Stimulated activated naive B cell treated with anti-CD40 and anti-IgM and Interleukin-4, amounts not matched to agents 10 μg/mL and 1 μg/mL and 100 μg/mL, for 72 hours (primary cell): ENCODE measurements around the gene LHFPL2.
"Not testable (repeated sequence)": the region's sequence is repeated elsewhere in the genome, so short reads cannot be mapped to it uniquely, and the experiment has no call there.

Source experiments
- ATAC-seq, 2 donors: fragments of 150-1000 bp; cut with Tn5 transposase; replicated peaks; 2 replicates each; pipeline ENCODE4 v1.10.0; 2021; ENCODE audit warnings: moderate library complexity in 1 of 2
- DNase-seq: peaks from one replicate; pipeline ENCODE4 v3.0.0; 2021
- H3K27ac Mint-ChIP-seq: one replicate; pipeline ENCODE4 v1.8.0; 2022; ENCODE audit warnings: mild to moderate bottlenecking, mixed read lengths
- H3K27me3 Mint-ChIP-seq, 2 donors: one replicate each; pipeline ENCODE4 v1.8.0; 2022; ENCODE audit warnings: mixed read lengths in 2 of 2
- H3K36me3 Mint-ChIP-seq, 2 donors: one replicate each; pipeline ENCODE4 v1.8.0; 2022; ENCODE audit warnings: mixed read lengths in 2 of 2, mild to moderate bottlenecking in 1 of 2
- H3K4me1 Mint-ChIP-seq, 2 donors: one replicate each; pipeline ENCODE4 v1.8.0; 2022; ENCODE audit warnings: mixed read lengths in 2 of 2, mild to moderate bottlenecking in 1 of 2
- H3K4me3 Mint-ChIP-seq, 2 donors: one replicate each; pipeline ENCODE4 v1.8.0; 2022; ENCODE audit warnings: mild to moderate bottlenecking in 2 of 2, mixed read lengths in 2 of 2, moderate library complexity in 1 of 2
- H3K9me3 Mint-ChIP-seq, 2 donors: one replicate each; pipeline ENCODE4 v1.8.0; 2022; ENCODE audit warnings: mixed read lengths in 2 of 2, mild to moderate bottlenecking in 1 of 2

LHFPL2 gene

GRCh38 chr5:78673827-78674226 lies 25.3 kb upstream of the LHFPL2 start:
- H3K9me3 Mint-ChIP-seq, ATAC-seq, H3K4me1 Mint-ChIP-seq, H3K36me3 Mint-ChIP-seq, H3K4me3 Mint-ChIP-seq, H3K27ac Mint-ChIP-seq, H3K27me3 Mint-ChIP-seq, DNase-seq: not testable (repeated sequence)

DNA sequence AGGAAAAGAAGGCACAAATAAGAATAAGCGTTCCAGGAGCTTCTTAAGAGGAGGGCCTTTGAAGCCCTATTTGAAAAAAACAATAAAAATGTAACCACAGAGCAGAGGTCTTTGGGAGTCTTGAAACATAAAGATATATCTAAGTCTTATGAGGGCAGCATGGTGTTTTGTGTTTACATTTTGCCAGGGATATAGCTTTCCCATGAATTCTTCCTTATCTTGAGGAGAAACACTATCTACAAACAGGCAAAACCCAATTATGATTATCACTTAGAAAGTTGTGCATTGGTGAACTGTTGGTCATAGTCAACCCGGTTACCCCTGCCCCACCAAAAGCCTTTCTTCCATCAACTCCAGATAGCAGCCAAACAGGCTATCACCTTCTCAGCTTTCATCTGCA lies 23.6 kb upstream of the LHFPL2 start:
- Mint-ChIP-seq H3K27ac (no peak overlapping the region), H3K4me1 (peaks cover 5 to 6% of the 10 kb centered on the region in 2 donors), H3K27me3 (no peaks in the 10 kb centered on the region), H3K9me3 (peaks cover 5 to 8% of the 10 kb centered on the region in 2 donors), H3K36me3 (no peaks in the 10 kb centered on the region), H3K4me3 (no peak overlapping the region)
- DNase-seq = no peak
- no peak for ATAC-seq

- H3K9me3 Mint-ChIP-seq = peaks cover 5 to 8% of the 10 kb centered on the region in 2 donors
- ATAC-seq = no peak
- H3K4me3 Mint-ChIP-seq = no peak overlapping the region
- DNase-seq = no peak
- H3K27ac Mint-ChIP-seq = no peak overlapping the region
- peaks cover 5 to 6% of the 10 kb centered on the region in 2 donors for H3K4me1 Mint-ChIP-seq
- no peaks in the 10 kb centered on the region for H3K36me3 Mint-ChIP-seq
- no peaks in the 10 kb centered on the region for H3K27me3 Mint-ChIP-seq
Observed at GRCh38 chr5:78671609-78672008, 23.0 kb upstream of the LHFPL2 start.

DNA sequence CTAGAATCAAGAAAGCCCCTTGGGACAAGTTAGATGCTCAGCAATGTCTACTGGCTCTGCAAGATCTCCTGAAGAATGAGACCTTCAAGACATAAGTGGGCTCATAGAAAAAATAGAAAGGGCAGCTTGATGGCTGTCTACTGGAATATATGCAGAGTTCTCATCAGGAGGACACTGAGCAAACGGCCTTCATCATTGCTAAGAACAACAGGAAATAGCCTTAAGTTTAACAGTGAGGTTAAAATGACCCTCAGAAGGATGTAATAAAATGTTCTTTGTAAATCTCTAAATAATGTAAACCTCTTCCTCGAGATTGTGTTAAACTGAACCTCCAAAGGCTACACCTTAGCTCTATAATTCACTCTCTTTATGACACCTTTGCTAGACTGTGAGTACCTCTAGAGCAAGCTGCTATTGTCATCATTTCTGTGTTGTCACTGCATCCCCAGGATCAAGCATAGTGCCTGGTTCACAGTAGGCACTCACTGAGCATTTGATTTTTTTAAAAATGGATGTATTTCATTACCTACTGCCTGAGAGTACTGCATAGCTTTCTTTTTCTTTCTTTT lies 22.2 kb upstream of the LHFPL2 start:
- Mint-ChIP-seq H3K4me3 (no peak overlapping the region), H3K27ac (no peak overlapping the region), H3K4me1 (peaks cover 5 to 6% of the 10 kb centered on the region in 2 donors), H3K27me3 (no peaks in the 10 kb centered on the region), H3K9me3 (peaks cover 5 to 8% of the 10 kb centered on the region in 2 donors), H3K36me3 (no peaks in the 10 kb centered on the region)
- ATAC-seq (no peak), DNase-seq (no peak)

DNA sequence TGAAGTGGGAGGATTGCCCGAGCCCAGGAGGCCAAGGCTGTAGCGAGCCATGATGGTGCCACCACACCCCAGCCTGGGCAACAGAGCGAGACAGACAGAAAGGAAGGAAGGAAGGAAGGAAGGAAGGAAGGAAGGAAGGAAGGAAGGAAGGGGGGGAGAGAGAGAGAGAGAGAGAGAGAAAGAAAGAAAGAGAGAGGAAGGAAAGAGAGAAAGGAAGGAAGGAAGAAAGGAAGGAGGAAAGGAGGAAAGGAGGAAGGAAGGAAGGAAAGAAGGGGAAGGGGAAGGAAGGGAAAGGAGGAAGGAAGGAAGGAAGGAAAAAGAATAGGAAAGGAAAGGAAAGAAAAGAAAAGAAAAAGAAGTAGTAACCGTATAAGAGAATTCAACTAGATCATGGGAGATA lies 20.8 kb upstream of the LHFPL2 start:
- H3K27ac Mint-ChIP-seq = peak overlapping the region; percentile 81
- ATAC-seq (no peak), DNase-seq (no peak)
- peaks cover 5 to 6% of the 10 kb centered on the region in 2 donors for H3K4me1 Mint-ChIP-seq
- H3K36me3 Mint-ChIP-seq = no peaks in the 10 kb centered on the region
- peaks cover 5 to 6% of the 10 kb centered on the region in 2 donors for H3K9me3 Mint-ChIP-seq
- H3K27me3 Mint-ChIP-seq = no peaks in the 10 kb centered on the region
- H3K4me3 Mint-ChIP-seq = no peak overlapping the region

DNA sequence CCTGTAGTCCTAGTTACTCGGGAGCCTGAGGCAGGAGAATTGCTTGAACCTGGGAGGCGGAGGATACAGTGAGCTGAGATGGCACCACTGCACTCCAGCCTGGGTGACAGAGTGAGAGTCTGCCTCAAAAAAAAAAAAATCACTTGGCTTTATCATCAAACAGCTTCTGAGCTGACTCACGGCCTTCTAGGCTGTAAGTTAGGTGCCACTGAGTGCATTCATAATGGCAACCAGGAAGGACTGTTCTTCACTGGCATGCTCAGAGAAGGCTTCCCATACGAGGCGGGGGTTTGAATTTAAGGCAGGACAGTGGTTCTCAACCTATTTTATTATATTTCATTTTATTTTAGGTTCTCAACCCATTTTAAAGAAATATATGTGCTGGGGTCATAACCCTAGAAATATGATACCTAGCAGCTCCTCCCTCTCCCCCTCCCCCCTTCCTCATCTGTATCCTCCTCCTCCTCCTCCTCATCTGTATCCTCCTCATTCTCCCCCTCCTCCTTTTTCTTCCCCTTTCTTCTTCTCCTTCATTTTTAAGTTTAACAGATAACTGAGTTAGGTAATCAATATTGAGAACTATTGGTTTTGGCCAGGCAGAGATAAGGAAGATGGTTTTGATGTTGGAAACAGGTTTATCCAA lies 19.0 kb upstream of the LHFPL2 start:
- Mint-ChIP-seq H3K27me3 (no peaks in the 10 kb centered on the region), H3K4me1 (peaks cover 5 to 6% of the 10 kb centered on the region in 2 donors), H3K4me3 (no peak overlapping the region), H3K27ac (no peak overlapping the region), H3K9me3 (peaks cover 4 to 5% of the 10 kb centered on the region in 2 donors), H3K36me3 (no peaks in the 10 kb centered on the region)
- no peak for ATAC-seq
- no peak for DNase-seq

DNA sequence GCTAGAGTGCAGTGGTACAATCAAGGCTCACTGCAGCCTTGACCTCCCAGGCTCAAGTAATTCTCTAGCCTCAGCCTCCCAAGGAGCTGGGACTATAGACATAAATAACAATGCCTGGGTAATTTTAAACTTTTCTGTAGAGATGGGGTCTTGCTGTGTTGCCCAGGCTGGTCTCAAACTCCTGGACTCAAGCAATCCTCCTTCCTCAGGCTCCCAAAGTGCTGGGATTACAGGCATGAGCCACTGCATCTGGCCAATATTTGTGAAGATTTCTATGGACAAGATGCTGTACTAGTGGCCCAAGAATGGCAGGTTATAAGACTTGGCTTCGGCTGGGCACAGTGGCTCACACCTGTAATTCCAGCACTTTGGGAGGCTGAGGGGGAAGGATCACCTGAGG lies 18.4 kb upstream of the LHFPL2 start:
- H3K27me3 Mint-ChIP-seq, H3K4me1 Mint-ChIP-seq, ATAC-seq: not testable (repeated sequence)

GRCh38 chr5:78666041-78666444 lies 17.5 kb upstream of the LHFPL2 start:
- no peak overlapping the region for H3K4me3 Mint-ChIP-seq
- DNase-seq (no peak), ATAC-seq (no peak)
- H3K4me1 Mint-ChIP-seq = peaks cover 5 to 7% of the 10 kb centered on the region in 2 donors
- H3K27me3 Mint-ChIP-seq = no peaks in the 10 kb centered on the region
- no peaks in the 10 kb centered on the region for H3K36me3 Mint-ChIP-seq
- H3K9me3 Mint-ChIP-seq = peaks cover 4 to 5% of the 10 kb centered on the region in 2 donors
- no peak overlapping the region for H3K27ac Mint-ChIP-seq

More for the DNA sequence above, 18.4 kb upstream of the LHFPL2 start:
- not testable (repeated sequence) for H3K36me3 Mint-ChIP-seq, H3K4me3 Mint-ChIP-seq, H3K9me3 Mint-ChIP-seq, DNase-seq, H3K27ac Mint-ChIP-seq

GRCh38 chr5:78665534-78665933 lies 17.0 kb upstream of the LHFPL2 start:
- Mint-ChIP-seq H3K4me3 (no peak overlapping the region), H3K27ac (no peak overlapping the region), H3K36me3 (no peaks in the 10 kb centered on the region), H3K4me1 (peaks cover 5 to 7% of the 10 kb centered on the region in 2 donors), H3K9me3 (peaks cover 4 to 5% of the 10 kb centered on the region in 2 donors), H3K27me3 (no peaks in the 10 kb centered on the region)
- no peak for DNase-seq
- ATAC-seq = no peak

GRCh38 chr5:78662323-78662722 lies 13.8 kb upstream of the LHFPL2 start:
- Mint-ChIP-seq H3K4me3 (no peak overlapping the region), H3K9me3 (no peaks in the 10 kb centered on the region), H3K36me3 (no peaks in the 10 kb centered on the region), H3K27me3 (no peaks in the 10 kb centered on the region), H3K4me1 (peaks cover 0 to 3% of the 10 kb centered on the region in 2 donors), H3K27ac (no peak overlapping the region)
- ATAC-seq (no peak), DNase-seq (no peak)

DNA sequence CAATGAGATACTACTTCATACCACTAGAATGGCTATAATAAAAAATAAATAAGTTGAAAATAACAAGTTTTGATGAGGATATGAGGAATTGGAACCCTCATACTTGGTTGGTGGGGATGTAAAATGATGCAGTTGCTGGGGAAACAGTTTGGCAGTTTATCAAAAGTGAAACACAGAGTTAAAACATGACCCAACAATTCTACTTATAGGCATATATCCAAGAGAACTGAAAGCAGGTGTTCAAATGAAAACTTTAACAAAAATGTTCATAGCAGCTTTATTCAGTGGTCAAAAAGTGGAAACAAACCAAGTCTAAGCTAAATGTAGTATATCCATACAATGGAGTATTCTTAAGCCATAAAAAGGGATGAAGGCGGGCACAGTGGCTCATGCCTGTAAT lies 13.1 kb upstream of the LHFPL2 start:
- H3K27ac Mint-ChIP-seq = no peak overlapping the region
- H3K4me1 Mint-ChIP-seq = peaks cover 0 to 3% of the 10 kb centered on the region in 2 donors
- no peaks in the 10 kb centered on the region for H3K36me3 Mint-ChIP-seq
- no peaks in the 10 kb centered on the region for H3K27me3 Mint-ChIP-seq
- DNase-seq (no peak), ATAC-seq (peak in 1 of 2 donors; percentile 61)
- no peak overlapping the region for H3K4me3 Mint-ChIP-seq
- no peaks in the 10 kb centered on the region for H3K9me3 Mint-ChIP-seq

- Mint-ChIP-seq H3K4me1 (peaks cover 0 to 3% of the 10 kb centered on the region in 2 donors), H3K9me3 (no peaks in the 10 kb centered on the region), H3K36me3 (no peaks in the 10 kb centered on the region), H3K27ac (no peak overlapping the region), H3K27me3 (no peaks in the 10 kb centered on the region), H3K4me3 (no peak overlapping the region)
- DNase-seq = no peak
- no peak for ATAC-seq
Observed at GRCh38 chr5:78661044-78661443, 12.5 kb upstream of the LHFPL2 start.

- H3K27ac Mint-ChIP-seq = no peak overlapping the region
- H3K4me1 Mint-ChIP-seq = peaks cover 0 to 3% of the 10 kb centered on the region in 2 donors
- ATAC-seq = no peak
Observed at GRCh38 chr5:78660401-78660800, 11.8 kb upstream of the LHFPL2 start.

GRCh38 chr5:78659714-78660113 lies 11.1 kb upstream of the LHFPL2 start:
- peaks cover 0 to 3% of the 10 kb centered on the region in 2 donors for H3K4me1 Mint-ChIP-seq
- ATAC-seq (no peak), DNase-seq (no peak)
- H3K36me3 Mint-ChIP-seq = no peaks in the 10 kb centered on the region
- H3K4me3 Mint-ChIP-seq = no peak overlapping the region
- no peaks in the 10 kb centered on the region for H3K9me3 Mint-ChIP-seq
- no peaks in the 10 kb centered on the region for H3K27me3 Mint-ChIP-seq
- no peak overlapping the region for H3K27ac Mint-ChIP-seq

More at GRCh38 chr5:78660401-78660800, 11.8 kb upstream of the LHFPL2 start:
- no peaks in the 10 kb centered on the region for H3K9me3 Mint-ChIP-seq
- no peak overlapping the region for H3K4me3 Mint-ChIP-seq
- H3K27me3 Mint-ChIP-seq = no peaks in the 10 kb centered on the region
- DNase-seq = no peak
- H3K36me3 Mint-ChIP-seq = no peaks in the 10 kb centered on the region

- peaks cover 0 to 3% of the 10 kb centered on the region in 2 donors for H3K4me1 Mint-ChIP-seq
- DNase-seq (no peak), ATAC-seq (no peak)
- no peak overlapping the region for H3K4me3 Mint-ChIP-seq
- H3K27ac Mint-ChIP-seq = no peak overlapping the region
- no peaks in the 10 kb centered on the region for H3K36me3 Mint-ChIP-seq
- H3K9me3 Mint-ChIP-seq = no peaks in the 10 kb centered on the region
- no peaks in the 10 kb centered on the region for H3K27me3 Mint-ChIP-seq
Observed at GRCh38 chr5:78659114-78659513, 10.5 kb upstream of the LHFPL2 start.
